Iris pigment epithelial cell (primary cell): ENCODE results near the gene PRKCB.
"Not testable (repeated sequence)": the region's sequence is repeated elsewhere in the genome, so short reads cannot be mapped to it uniquely, and the experiment has no call there.

Experiments used
- DNase-seq: peaks from one replicate; pipeline ENCODE4 v3.0.0-alpha.2; 2011; ENCODE audit warnings: low read depth

The PRKCB gene

GRCh38 chr16:24009955-24010354 lies 174.2 kb downstream of the PRKCB start:
- no peak for DNase-seq

DNA sequence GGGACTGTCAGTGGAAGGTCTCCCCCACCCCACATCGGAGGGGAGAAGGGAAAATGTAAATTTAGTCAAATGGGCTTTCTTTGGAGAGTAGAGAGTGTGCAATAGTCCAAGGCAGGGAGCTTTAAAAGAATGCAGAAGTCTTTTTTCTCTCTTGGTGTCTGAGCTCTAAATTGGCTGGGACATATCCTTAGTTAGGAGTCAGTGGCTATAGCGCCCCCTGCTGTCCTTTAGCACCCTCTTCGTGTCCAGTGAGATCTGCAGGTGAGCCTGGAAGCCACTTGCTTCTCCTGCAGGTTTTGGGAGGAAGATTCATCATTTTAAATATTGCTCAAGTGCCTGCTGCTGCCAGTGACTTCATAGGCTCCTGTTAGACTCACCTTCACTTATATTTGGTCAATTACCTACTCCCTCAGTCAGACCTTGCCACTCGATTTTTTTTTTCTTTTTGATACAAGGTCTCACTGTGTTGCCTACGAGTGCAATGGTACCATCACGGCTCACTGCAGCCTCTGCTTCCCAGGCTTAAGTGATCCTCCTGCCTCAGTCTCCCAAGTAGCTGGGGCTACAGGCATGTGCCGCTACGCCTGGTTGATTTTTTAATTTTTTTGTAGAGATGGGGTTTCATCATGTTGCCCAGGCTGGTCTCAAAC lies 174.8 kb downstream of the PRKCB start:
- peak; percentile 65 for DNase-seq

DNA sequence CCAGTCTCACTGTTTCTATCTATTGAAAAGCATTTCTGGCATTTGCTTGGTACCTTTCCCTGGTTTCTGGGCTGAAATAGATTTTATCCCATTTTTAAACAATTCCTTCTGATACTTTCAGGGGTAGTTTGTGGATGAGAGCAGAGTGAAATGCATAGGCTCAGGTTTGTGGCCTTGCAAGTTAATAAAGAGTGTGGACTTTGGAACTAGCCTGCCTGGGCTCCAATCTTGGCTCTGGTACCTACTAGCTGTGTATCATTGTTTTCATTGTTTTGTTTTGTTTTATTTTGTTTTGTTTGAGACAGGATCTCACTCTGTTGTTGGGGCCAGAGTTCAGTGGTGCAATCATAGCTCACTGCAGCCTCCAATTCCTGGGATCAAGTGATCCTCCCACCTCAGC lies 175.5 kb downstream of the PRKCB start:
- DNase-seq = no peak

GRCh38 chr16:24013054-24013636 lies 177.4 kb downstream of the PRKCB start:
- DNase-seq = no peak

DNA sequence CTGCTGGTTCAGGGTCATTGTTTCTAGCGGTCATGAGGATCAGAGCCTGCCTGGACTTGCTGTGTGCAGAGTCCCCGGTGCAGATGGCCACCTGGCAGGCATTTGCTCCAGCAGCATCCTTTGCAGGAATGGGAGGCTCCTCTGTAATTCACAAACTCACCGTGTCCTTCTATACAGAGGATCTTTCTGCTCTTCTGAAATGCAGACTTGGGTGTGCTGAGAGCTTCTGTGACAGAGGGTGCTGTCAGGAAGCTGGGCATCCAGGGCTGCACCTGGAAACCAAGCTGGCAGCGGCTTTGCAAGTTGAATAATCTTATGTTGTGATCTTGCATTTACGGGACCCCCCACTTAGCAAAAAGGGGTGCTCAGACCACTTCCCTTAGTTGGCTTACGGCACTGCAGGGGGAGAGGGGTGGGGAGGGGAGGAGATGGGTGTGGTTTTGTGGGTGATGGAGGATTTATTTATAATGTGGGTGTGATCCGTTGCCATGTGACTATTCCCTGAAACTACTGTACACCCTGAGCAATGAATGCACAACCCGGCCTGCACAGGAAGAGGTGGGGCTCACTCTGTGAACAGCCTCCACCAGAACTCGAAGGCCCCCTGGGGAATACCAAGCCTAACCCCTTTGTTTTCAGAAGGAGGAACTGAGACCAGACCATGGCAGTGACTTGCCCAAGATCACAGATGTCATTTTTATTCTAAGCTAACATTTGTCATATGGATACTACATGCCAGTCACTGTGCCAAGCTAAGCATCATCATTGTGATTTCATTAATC lies 178.3 kb downstream of the PRKCB start:
- DNase-seq = no peak

DNA sequence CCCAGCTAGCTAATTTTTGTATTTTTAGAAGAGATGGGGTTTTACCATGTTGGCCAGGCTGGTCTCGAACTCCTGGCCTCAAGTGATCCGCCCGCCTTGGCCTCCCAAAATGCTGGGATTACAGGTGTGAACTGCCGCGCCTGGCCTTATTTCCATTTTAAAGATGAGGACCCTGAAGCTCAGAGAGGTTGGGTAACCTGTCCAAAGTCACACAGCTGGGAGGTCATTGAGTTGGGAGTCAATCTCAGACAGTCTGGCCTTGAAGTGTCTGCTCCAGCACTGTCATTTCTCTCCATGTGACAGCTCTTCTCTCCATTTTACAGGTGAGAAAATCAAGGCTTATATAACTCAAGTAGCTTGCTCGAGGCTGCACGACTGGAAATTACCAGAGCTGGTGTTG lies 179.2 kb downstream of the PRKCB start:
- DNase-seq = not testable (repeated sequence)

DNA sequence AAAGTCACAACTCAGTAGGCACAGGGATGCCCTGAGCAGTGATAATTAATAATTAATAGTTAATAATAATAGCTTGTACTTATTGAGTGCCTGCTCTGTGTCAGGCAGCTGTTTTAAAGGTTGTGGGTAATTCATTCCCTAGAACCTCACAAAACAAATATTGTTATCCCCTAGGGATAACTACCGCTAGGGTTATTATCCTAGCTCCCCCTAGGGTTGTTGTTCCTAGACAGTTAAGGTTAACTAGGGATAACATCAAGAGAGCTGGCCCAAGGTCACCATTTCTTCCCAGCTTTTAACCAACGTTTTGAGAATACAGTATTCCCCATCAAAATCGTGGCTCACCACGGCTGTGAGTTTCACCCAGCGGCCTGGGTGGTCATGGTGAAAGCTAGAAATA lies 180.1 kb downstream of the PRKCB start:
- DNase-seq = no peak

DNA sequence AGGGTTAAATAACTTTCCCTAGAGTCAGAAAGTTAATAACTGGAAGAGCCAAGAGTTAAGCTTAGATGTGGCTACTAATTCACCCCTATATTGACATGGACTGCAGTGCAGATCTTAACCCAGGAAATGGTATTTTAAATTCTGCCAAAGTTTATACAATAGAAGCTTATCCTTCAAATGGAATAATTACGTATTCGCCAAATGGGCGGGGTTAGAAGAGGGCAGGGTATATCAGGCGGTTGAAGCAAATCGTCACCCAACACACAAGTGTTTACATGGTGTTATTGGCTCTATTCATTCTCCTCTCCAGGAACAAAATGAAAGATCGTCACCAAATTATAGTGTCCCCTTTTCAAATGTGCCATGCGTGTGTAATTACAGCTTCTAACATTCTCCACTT lies 182.7 kb downstream of the PRKCB start:
- DNase-seq = no peak

- DNase-seq = no peak
Observed at GRCh38 chr16:24022797-24023196, 187.0 kb downstream of the PRKCB start.

DNA sequence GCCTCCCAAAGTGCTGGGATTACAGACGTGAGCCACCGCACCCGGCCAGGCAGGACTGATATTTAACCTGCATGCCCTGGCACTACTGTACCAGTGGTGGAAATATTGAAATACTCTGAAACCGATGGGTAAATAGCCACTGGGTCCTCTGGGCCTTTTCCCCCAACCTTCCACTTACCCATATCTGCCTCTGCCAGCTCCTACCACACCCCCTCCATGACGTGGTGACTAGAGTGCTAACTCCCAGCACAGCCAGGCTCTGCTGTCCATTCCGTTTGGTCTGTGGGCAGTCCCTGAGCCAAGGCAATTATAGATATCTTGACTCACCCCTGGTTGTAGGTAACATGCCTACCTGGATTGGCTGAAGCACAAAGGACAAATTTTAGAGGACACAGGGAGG lies 187.8 kb downstream of the PRKCB start:
- DNase-seq = no peak

GRCh38 chr16:24024971-24025370 lies 189.2 kb downstream of the PRKCB start:
- DNase-seq = no peak

- DNase-seq = no peak
Observed at GRCh38 chr16:24027466-24027865, 191.7 kb downstream of the PRKCB start.

- DNase-seq = not testable (repeated sequence)
Observed at GRCh38 chr16:24029841-24030240, 194.1 kb downstream of the PRKCB start.

DNA sequence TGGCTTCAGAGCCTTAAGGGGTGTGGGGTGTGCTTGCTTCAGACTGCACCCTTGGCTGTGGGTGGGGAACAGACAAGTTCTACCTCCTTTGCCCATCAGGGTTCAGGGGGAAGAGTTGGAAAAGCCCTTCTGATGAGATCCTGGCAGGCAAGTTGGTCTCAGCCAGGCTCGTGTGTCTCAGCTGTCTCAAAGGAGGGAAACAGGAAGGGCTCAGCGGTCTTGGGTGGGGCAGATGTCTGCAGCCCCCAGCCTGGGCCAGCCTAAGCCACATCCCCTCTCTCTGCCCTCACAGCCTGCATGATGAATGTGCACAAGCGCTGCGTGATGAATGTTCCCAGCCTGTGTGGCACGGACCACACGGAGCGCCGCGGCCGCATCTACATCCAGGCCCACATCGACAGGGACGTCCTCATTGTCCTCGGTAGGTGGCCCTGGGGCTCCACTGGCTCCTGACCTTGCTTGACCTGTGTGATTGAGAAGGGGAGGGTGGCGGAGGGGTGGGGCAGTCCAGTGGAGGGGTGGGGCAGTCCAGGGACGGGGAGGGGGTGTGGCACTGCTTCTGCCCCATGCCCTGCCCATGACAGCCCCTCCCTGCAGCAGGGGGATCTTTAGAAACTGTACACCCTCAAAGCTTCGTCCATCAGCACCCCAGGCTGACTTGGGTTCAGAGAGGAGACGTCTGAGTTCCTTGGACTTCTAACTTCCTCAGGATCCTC lies 199.5 kb downstream of the PRKCB start:
- DNase-seq = no peak

DNA sequence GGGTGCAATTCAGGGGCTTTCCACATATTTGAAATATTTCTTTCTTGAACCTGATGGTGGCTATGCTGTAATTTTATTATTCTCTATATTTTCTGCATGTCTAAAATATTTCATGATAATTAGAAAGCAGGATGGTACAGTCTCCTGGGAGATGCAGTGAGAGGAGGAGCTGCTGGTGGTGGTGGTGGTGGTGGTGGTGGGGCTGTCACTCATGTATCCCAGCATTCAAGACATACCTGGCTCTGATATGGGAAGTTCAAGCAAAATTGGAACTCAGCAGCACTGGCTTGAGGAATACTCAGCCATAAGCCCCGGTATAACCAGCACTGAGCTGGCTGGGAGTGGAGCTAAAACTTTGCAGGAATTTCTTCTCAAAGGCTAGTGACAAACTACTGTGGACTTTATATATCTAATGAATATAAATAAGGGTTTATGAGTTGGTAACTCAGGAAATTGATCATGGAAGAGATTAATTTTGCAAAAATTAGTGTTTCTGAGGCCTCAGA lies 200.3 kb downstream of the PRKCB start:
- DNase-seq = no peak

GRCh38 chr16:24036614-24037013 lies 200.8 kb downstream of the PRKCB start:
- DNase-seq = peak; percentile 44

GRCh38 chr16:24037335-24037734 lies 201.6 kb downstream of the PRKCB start:
- DNase-seq = no peak

DNA sequence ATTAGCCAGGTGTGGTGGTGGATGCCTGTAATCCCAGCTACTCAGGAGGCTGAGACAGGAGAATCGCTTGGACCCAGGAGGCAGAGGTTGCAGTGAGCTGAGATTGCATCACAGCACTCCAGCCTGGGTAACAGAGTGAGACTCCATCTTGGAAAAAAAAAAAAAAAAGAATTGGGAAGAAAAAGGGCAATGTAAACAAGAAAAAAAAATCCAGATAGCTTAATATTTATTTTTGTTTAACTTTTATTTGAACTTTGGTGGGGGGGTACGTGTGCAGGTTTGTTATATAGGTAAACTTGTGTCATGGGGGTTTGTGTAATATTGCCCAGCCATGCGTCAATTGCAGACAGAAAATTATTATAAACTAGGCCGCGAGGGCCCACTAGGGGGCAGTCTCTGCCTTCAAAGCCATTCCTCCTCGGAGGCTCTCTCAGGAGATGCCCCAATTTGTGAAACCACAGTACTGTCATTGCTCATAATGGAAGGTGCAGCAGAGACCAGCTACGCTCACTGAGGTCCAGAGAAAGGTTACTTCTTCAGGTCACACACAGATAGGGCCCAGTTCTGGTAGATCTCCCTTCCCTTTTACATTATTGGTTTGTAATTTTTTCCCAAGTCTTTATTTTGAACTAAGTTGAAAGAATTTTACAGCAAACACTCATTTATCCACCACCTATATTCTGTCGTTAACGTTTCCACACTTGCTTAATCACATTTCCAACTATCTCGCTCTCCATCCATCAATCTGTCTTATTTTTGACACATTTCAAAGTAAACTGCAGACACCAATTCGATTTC lies 206.2 kb downstream of the PRKCB start:
- DNase-seq = peak; percentile 52

- no peak for DNase-seq
Observed at GRCh38 chr16:24044467-24044866, 208.7 kb downstream of the PRKCB start.

- DNase-seq = peak; percentile 1
Observed at GRCh38 chr16:24045641-24046040, 209.9 kb downstream of the PRKCB start.

DNA sequence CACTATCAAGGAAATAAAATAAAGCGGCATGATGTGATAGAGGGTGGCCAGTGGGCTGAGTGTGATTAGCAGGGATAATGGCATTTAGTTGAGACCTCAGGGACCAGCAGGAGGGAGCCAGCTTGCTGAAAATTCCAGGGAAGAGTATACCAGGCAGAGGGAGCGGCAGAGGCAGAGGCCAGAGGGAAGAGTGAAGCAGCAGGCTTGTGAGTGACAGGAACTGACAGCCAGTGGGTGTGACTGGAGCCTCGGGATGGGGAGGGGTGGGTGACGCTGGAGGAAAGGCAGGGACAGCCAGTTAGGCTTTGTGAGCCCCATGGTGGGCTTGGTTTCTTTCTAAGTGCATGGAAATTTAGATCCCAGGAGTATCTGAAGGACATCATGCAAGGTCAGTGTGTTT lies 210.7 kb downstream of the PRKCB start:
- DNase-seq = no peak

GRCh38 chr16:24049113-24049512 lies 213.3 kb downstream of the PRKCB start:
- DNase-seq = no peak
